HL-60 (cell line): Measurements from ENCODE around the gene FSTL3.

Source experiments
- POLR2AphosphoS5 ChIP-seq: IDR thresholded peaks from 2 replicates; pipeline ENCODE4 v1.6.1; 2012; ENCODE audit warnings: low read depth
- TF ChIP-seq, protein P1 (sequence below): IDR thresholded peaks from one replicate; pipeline ENCODE4 v1.5.1; 2011; ENCODE audit warnings: low read length, control low read depth, inconsistent platforms; ENCODE audit not compliant: insufficient read depth

DNA sequence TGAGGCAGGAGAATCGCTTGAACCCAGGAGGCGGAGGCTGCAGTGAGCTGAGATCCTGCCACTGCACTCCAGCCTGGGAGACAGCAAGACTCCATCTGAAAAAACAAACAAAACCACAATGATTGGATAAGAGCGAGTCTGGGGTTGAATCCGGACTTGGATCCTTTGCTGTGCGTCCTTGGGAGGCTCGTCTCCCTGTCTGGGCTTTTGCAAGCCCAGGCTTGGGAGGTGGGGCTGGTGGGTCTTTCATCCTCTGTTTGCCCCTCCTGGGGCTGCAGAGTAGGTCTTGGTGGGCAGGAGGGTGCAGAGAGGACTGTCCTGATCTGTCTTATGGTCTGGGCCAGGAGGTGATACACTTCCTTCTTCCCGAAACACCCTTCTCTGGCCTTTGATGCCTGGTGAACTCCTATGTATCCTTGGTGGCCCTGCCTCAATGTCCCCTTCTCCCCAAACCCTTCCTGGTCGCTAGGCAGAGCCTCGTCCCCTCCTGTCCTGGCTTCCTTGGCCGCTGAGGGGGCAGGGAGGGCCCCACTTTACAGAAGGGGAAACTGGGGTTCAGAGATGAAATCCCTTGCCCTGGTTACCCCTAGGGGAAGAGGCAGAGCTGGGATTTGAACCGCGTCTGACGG is 49.4 kb downstream of the FSTL3 start:
- no peak for TF ChIP-seq POLR2AphosphoS5
- TF ChIP-seq, protein P1, sequence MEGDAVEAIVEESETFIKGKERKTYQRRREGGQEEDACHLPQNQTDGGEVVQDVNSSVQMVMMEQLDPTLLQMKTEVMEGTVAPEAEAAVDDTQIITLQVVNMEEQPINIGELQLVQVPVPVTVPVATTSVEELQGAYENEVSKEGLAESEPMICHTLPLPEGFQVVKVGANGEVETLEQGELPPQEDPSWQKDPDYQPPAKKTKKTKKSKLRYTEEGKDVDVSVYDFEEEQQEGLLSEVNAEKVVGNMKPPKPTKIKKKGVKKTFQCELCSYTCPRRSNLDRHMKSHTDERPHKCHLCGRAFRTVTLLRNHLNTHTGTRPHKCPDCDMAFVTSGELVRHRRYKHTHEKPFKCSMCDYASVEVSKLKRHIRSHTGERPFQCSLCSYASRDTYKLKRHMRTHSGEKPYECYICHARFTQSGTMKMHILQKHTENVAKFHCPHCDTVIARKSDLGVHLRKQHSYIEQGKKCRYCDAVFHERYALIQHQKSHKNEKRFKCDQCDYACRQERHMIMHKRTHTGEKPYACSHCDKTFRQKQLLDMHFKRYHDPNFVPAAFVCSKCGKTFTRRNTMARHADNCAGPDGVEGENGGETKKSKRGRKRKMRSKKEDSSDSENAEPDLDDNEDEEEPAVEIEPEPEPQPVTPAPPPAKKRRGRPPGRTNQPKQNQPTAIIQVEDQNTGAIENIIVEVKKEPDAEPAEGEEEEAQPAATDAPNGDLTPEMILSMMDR = no peak
